Activated CD4-positive, alpha-beta T cell treated with anti-CD3 and anti-CD28 coated beads for 24 hours (primary cell): ENCODE data around the gene ZDHHC8.

Source experiments
- DNase-seq, 2 donors: peaks; one replicate each; pipeline ENCODE4 v3.0.0-alpha.2; 2020; ENCODE audit warnings: low read depth in 2 of 2

Gene ZDHHC8

DNA sequence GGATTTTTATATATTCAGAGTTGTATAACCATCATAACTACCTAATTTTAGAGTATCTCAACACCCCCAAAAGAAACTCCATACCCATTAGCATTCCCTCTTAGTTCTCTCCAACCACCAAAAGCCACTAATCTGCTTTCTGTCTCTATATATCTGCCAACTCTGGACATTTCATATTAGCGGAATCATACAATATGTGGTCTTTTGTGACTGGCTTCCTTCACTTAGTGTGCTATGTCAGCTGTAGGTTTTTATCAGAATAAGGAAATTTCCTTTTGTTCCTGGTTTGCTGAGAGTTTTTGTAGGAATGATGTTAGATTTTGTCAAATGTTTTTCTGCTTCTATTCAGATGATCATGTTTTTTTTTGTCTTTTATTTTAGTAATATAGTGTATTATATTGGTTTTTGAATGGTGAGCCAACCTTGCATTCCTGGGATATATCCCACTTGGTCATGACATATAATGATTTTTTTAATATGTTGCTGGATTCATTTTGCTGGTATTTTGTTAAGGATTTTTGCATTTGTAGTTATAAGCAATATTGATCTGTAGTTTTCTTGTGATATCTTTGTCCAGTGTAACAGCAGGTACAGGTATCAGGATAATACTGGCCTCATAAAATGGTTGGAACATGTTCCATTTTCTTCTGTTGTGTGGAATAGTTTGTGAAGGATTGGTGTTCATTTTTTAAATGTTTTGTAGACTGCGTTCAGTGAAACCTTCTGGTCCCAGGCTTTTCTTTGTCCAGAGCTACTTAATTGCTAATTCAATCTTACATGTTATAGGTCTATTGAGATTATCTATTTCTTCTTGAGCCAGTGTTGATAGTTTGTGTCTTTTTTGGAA lies 34.8 kb upstream of the ZDHHC8 start:
- no peak for DNase-seq

- no peak for DNase-seq
Measured at GRCh38 chr22:20099099-20099711, 32.4 kb upstream of the ZDHHC8 start.

- no peak for DNase-seq
Measured at GRCh38 chr22:20101638-20102037, 30.0 kb upstream of the ZDHHC8 start.

DNA sequence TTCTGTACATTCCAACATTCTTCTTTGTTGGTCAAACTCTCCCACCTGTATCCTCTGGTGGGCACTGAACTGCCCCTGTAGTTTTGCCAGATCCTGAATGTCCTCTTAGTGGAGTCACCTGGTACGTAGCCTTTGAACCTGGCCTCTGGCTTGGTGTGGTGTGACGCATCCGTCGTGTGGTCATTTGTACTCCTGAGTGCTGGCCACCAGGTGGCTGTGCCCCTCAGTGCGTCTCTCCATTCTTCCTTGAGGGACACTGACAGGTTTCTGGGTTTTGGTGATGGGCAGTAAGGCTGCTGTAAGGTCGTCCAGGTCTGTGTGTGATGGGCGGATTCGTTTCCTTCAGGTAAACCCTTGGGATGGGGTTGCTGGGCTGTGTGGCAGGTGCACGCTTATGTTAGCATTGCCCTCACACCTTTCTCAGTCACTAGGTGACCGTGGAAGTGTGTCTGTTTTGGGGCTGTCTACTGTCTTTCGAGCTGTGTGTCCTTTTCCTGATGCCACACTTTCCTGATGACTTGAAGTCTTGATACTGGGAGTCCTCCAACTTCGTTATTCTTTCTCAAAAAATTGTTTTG lies 29.3 kb upstream of the ZDHHC8 start:
- DNase-seq, result no peak

GRCh38 chr22:20105456-20106204 lies 26.0 kb upstream of the ZDHHC8 start:
- no peak for DNase-seq

DNA sequence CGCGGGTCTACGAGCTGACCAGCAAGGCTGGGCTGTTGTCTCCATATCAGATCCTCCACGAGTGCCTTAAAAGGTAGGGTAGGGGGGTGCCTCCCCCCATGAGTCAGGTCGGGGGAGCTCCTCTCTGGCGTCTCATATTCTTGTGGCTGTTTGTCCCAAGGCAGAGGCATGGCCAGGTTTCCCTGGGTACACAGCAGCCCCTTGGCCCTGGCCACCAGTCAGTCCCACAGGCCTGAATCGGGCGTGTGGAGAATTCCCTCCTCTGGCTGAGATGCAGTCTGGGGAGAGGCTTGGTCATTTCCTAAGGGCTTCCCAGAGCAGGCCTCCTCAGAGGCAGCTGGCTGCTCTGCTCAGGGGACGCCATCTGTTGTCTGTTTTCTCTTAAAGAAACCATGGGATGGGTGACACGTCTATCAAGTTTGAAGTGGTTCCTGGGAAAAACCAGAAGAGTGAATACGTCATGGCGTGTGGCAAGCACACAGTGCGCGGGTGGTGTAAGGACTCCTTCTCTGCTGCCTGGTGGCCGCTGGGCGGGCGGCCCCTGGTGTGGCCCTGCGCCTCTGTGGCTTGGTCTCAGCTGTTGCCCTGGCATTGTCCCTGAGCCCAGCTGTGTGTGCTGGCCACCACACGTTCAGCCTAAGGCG lies 25.3 kb upstream of the ZDHHC8 start:
- DNase-seq, result no peak

DNA sequence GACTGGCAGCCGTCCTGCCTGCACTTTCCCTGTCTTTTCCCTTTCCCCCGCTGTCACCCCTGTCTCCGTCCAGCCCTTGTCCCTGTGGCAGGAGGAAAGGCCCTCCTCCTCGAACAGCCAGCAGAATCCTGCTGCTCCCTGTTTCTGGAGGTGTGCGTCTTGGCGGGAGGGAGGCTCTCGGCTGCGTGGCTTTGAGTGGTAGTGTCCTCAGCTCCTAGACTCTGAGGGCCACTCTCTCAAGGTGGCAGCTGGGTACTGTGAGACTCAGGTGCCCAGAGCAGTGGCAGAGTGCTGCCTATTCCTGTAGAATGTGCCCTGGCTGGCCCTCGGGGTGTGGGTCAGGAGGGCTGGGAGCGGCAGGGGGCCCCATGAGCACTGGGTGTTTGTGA lies 24.8 kb upstream of the ZDHHC8 start:
- no peak for DNase-seq

GRCh38 chr22:20107471-20107901 lies 24.1 kb upstream of the ZDHHC8 start:
- DNase-seq, result no peak

- no peak for DNase-seq
Measured at GRCh38 chr22:20107951-20108756, 23.4 kb upstream of the ZDHHC8 start.

DNA sequence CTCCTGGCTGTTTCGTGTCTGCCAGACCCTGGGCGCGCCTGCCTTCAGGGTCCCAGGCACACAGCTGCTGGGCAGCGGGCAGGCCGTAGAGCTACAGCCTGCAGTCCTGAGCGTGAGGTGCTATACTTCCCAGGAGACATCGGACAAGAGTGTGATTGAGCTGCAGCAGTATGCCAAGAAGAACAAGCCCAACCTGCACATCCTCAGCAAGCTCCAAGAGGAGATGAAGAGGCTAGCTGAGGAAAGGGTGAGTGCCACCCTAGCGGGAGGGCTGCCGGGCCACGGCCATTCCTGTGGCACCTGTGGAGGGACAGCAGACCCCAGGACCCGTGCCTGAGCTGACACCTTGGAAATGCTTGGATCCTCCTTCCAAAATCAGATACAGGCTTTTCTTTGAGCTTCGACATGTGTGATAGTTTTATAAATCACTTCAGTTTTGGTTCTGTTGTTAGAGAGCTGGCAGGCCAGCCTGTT lies 22.8 kb upstream of the ZDHHC8 start:
- no peak for DNase-seq

- no peak for DNase-seq
Measured at GRCh38 chr22:20109411-20110358, 21.9 kb upstream of the ZDHHC8 start.

- DNase-seq, result no peak
Measured at GRCh38 chr22:20110359-20110985, 21.1 kb upstream of the ZDHHC8 start.

DNA sequence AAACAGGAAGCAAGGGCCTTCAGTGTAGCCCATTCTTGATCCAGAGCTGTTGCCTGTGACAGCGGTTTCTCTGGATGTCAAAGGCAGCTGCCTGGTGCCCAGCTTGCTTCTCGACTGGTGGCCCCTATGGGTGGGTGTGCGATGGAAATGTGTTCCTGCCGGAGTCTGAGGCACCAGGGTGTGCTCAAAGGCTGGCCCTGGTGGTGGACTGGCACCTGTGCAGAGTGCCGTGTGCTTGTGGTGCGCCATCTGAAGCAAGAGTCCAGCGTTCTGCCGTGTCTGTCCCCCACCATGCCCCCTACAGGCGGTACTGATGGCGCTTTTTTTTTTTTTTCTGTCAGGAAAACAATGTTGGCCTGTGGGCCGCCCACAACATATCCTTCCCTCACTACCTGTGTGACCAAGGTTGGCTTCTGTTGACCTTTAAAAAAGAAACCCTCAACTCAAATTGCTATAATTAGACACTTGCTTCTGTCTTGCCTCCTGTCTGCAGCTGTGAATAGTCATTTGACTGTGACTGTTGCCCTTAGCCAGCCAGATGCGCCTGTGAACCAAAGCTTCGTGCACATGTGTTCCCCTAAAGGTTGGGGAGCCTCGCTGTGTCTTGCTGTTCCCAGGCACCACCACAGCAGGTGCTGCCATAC lies 20.4 kb upstream of the ZDHHC8 start:
- no peak for DNase-seq

GRCh38 chr22:20111689-20112622 lies 19.6 kb upstream of the ZDHHC8 start:
- no peak for DNase-seq

DNA sequence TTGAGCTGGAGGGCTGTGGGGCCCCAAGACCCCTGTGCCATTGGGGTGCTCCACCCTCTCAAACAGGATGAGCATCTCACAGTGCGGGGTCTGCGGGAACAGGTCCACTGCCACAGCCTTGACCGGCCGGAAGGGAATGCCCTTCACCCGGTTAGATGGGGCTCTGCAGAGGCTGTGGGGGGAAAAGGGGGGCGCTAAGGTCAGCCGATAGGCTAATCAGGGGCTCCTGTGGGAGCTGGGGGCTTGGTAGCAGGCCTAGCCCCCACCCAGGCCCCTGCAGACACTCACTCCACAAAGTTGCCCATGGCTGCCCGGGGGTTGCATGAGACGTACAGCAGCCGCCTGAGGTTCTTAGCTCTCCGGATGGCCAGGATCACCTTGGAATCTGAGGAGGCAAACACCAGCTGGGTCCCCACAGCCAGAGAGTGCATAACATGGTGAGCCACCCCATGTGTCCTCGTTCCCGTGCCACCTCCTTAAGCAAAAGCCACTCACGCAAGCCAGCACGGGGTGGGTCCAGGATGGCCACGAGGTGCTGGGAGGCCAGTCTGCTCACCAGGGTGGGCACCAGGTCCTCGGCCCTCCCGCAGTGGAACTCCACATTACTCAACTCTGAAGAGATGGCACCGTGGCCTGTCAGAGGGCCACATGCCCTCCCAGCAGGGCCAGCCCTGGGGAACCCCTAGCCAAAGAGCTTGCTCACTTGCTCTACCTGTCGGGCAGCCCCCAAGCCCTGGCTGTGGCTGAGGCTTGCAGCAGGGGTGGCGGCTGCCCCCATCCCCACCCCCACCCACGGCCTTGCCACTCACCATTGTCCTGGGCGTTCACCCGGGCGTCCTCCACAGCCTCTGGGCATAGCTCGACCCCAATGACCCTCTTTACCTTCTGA lies 18.7 kb upstream of the ZDHHC8 start:
- DNase-seq, result no peak

DNA sequence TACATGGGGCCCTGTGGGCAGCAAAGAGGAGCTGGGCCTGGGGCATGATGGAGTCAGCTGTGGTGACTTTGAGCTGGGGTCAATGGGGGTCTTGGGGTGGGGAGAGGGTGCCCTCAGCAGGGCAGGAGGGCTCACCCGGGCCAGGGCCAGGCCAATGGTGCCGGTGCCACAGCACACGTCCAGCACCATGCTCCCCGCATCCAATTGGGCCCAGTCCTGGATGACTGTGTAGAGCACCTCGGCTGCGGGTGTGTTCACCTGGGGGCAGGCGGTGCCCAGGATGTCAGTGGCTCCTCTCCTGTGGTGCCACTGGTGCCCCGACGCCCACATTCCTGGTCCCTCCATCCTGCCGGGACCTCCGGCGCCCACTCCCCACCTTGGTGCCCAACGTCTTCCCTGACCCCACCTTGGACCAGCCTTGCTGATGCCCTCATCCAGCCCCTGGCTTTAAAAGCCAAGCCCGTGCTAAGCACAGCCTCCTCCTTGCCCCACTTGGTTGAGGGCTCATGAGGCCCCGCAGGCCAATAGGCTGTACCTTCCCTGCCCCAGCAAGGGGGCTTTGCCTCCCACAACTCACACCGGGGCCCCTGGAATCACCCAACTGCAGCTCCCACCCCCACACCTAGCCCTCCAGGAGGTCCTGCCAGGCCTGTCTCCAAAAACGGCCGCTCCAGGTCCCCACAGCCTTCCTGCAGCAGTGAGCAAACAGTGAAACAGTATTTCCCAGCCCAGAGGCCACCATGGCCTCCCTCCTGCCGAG lies 17.9 kb upstream of the ZDHHC8 start:
- no peak for DNase-seq
